Measurements from ENCODE around the gene PDHX.

- TF ChIP-seq CTCF (IDR thresholded peaks at IDR 0.05 in 2 of 3, conservative IDR thresholded peaks at IDR 0.05 in 1 of 3; ENCODE audit: control insufficient read depth in 2 of 3, extremely low read depth in 1 of 3, insufficient read depth in 1 of 3, low read depth in 3 of 3, low read length in 3 of 3), result no peak
- no peak for TF ChIP-seq MAX (IDR thresholded peaks at IDR 0.05; ENCODE audit: low read depth, low read length)
- TF ChIP-seq BRCA1 (IDR thresholded peaks at IDR 0.05; ENCODE audit: low read depth, low read length), result no peak
- no peak for TF ChIP-seq POLR2AphosphoS5 (IDR thresholded peaks at IDR 0.05; ENCODE audit: low read length)
- no peak for TF ChIP-seq CHD4 (IDR thresholded peaks at IDR 0.05)
- no peak for TF ChIP-seq REST (IDR thresholded peaks at IDR 0.05; ENCODE audit: low read depth, low read length)
- no peak for TF ChIP-seq MYB (IDR thresholded peaks at IDR 0.05; ENCODE audit: borderline replicate concordance, low read depth, low read length)
- TF ChIP-seq POLR2A (IDR thresholded peaks at IDR 0.05; ENCODE audit: low read depth, low read length), result no peak
Measured at GRCh38 chr11:35003186-35003585, 86.8 kb downstream of the PDHX start.

Measured in GM12878 (cell line).